ENCODE measurements around the gene SLC16A11. TPM values are rescaled to one million over a fixed set of nuclear protein-coding genes. Genes with fewer than 3 reads are reported as not detected.
A peak's percentile ranks its signal among the peaks of the same experiment; 100 is the strongest.
"Not testable (repeated sequence)": the region's sequence is repeated elsewhere in the genome, so short reads cannot be mapped to it uniquely, and the experiment has no call there.

The SLC16A11 gene, protein sequence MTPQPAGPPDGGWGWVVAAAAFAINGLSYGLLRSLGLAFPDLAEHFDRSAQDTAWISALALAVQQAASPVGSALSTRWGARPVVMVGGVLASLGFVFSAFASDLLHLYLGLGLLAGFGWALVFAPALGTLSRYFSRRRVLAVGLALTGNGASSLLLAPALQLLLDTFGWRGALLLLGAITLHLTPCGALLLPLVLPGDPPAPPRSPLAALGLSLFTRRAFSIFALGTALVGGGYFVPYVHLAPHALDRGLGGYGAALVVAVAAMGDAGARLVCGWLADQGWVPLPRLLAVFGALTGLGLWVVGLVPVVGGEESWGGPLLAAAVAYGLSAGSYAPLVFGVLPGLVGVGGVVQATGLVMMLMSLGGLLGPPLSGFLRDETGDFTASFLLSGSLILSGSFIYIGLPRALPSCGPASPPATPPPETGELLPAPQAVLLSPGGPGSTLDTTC
- 1 to 10 TPM; 1.2 to 1.7 TPM for total RNA-seq

DNA sequence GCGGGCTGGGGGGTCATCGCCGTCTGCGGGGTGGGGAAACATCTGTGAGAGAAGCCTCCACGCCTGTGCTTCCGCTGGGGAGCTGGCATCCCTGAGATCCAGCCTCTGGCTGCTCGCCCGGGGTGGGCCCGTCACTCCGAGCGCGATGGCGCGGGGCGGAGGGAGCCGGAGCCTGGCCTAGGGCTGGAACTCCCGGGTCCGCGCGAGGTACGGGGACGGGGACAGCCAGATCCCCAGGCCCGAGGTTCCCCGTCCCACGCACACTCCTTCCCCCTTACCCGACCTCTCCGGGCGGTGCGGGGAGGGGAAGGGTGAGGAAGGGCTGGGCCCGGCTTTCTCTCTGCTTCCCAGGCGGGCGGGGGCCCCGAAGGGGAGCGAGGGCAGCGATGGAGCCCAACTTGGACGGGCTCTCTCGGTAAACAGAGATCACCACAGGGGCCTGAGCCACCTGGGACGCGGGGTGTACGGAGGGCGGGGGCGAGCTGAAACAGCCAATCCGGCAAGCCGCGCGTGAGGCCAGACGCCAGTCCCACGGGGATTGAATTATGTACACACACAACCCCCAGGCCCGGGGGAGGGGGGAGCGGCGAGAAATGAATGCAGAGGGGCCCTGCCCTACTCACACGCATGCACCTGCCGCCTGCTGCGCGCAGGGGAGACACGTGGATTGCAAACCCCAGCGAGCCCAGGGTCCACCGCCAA is at the start of gene SLC16A11:
TSS of gene SLC16A11 (minus strand) at position 596 of the 702 bp plus-strand sequence. CDS start at position 17, 579 bp downstream.
- Mint-ChIP-seq H3K4me3 (peak within 1 kb of the TSS; percentile 81), H3K27me3 (peaks cover 12% of the 10 kb centered on the region), H3K36me3 (no peaks in the 10 kb centered on the region), H3K4me1 (peaks cover 32% of the 10 kb centered on the region), H3K27ac (peak within 1 kb of the TSS; percentile 73), H3K9me3 (no peaks in the 10 kb centered on the region)
- DNase-seq (peak; percentile 58), ATAC-seq (ENCODE audit: low read depth) (peak; percentile 11)
- POLR2A ChIA-PET = no interaction called here

- POLR2A ChIA-PET; ATAC-seq (ENCODE audit: low read depth); H3K4me1 Mint-ChIP-seq; H3K4me3 Mint-ChIP-seq; H3K36me3 Mint-ChIP-seq; DNase-seq; H3K27ac Mint-ChIP-seq; H3K9me3 Mint-ChIP-seq: not testable (repeated sequence)
- H3K27me3 Mint-ChIP-seq = peaks cover 13% of the 10 kb centered on the region
Measured at GRCh38 chr17:7091311-7092005, 47.6 kb upstream of the SLC16A11 start.

DNA sequence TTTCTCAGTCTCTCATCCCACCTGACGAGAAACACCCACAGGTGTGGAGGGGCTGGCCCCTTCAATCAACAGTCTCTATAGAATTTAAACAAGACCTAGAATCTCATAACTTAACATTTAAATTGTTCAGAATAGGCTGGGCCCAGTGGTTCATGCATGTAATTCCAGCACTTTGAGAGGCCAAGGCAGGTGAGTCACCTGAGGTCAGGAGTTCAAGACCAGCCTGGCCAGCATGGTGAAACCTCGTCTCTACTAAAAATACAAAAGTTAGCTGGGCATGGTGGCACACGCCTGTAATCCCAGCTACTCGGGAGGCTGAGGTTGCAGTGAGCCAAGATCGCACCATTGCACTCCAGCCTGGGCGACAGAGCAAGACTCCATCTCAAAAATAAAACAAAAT is 45.7 kb upstream of the SLC16A11 start:
- H3K4me1 Mint-ChIP-seq; POLR2A ChIA-PET; H3K4me3 Mint-ChIP-seq; H3K9me3 Mint-ChIP-seq; H3K36me3 Mint-ChIP-seq; H3K27ac Mint-ChIP-seq; DNase-seq; ATAC-seq (ENCODE audit: low read depth): not testable (repeated sequence)
- H3K27me3 Mint-ChIP-seq = peaks cover 14% of the 10 kb centered on the region

DNA sequence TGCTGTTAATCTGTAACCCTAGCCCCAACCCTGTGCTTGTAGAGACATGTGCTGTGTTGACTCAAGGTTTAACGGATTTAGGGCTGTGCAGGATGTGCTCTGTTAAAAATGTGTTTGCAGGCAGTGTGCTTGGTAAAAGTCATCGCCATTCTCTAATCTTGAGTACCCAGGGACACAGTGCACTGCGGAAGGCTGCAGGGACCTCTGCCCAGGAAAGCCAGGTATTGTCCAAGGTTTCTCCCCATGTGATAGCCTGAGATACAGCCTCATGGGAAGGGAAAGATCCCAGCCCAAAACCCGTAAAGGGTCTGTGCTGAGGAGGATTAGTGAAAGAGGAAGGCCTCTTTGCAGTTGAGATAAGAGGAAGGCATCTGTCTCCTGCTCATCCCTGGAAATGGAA is 44.5 kb upstream of the SLC16A11 start:
- H3K9me3 Mint-ChIP-seq; POLR2A ChIA-PET; H3K4me1 Mint-ChIP-seq; ATAC-seq (ENCODE audit: low read depth); DNase-seq; H3K36me3 Mint-ChIP-seq; H3K4me3 Mint-ChIP-seq; H3K27ac Mint-ChIP-seq: not testable (repeated sequence)
- peaks cover 26% of the 10 kb centered on the region for H3K27me3 Mint-ChIP-seq

DNA sequence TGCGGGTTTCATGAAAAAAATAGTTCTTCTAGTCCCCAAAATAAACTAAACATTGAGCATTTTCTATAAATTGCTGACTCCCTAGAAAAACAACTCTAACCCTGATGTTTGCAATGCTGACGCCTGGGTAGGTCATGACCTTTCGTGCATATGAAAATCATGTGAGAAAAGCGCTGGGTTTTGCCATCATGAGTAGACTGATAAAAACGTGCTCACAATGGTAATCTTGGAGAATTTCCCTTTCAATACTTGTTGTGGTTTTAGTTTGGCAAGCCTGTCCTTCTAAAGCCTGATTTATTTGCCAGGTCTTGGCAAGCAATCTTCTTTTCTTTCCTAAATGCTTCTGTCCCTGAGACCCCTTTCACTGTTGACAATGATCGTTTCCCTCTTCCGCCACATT is 40.2 kb upstream of the SLC16A11 start:
- H3K9me3 Mint-ChIP-seq = peaks cover 2% of the 10 kb centered on the region
- H3K4me3 Mint-ChIP-seq = no peak overlapping the region
- H3K4me1 Mint-ChIP-seq = peaks cover 13% of the 10 kb centered on the region
- DNase-seq (no peak), ATAC-seq (ENCODE audit: low read depth) (no peak)
- H3K27ac Mint-ChIP-seq = no peak overlapping the region
- H3K36me3 Mint-ChIP-seq = no peaks in the 10 kb centered on the region
- POLR2A ChIA-PET = no interaction called here
- H3K27me3 Mint-ChIP-seq = peaks cover 44% of the 10 kb centered on the region

DNA sequence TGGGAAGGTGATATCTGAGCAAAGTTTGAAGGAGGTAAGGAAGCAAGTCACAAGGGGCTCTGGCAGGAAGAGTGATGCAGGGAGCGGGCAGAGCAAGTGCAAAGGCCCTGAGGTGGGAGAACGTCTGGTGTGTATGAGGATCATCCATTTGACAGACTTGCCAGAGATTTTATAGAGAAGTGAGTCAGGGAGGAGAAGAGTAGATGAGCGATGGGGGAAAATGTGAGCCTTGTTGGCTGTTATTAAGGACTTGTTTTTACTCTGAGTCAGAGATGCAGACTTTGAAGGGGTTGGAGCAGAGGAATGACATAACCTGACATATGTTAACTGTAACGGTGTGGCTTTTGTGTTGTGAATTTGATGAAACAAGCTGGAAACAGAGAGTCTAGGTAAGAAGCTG is 39.7 kb upstream of the SLC16A11 start:
- peaks cover 2% of the 10 kb centered on the region for H3K9me3 Mint-ChIP-seq
- no peak overlapping the region for H3K4me3 Mint-ChIP-seq
- H3K4me1 Mint-ChIP-seq = peaks cover 13% of the 10 kb centered on the region
- DNase-seq = no peak
- H3K27ac Mint-ChIP-seq = no peak overlapping the region
- H3K27me3 Mint-ChIP-seq = peaks cover 44% of the 10 kb centered on the region
- POLR2A ChIA-PET = no interaction called here
- no peaks in the 10 kb centered on the region for H3K36me3 Mint-ChIP-seq
- no peak for ATAC-seq (ENCODE audit: low read depth)

GRCh38 chr17:7081341-7082062 is 37.6 kb upstream of the SLC16A11 start:
- Mint-ChIP-seq H3K4me3 (peak overlapping the region; percentile 23), H3K4me1 (peaks cover 13% of the 10 kb centered on the region), H3K9me3 (peaks cover 2% of the 10 kb centered on the region), H3K27ac (no peak overlapping the region), H3K27me3 (peaks cover 42% of the 10 kb centered on the region), H3K36me3 (no peaks in the 10 kb centered on the region)
- ATAC-seq (ENCODE audit: low read depth) = peak; percentile 92
- peak; percentile 60 for DNase-seq
- POLR2A ChIA-PET = interaction anchor here (0.6 to 0.7 kb wide), 2 partner anchors 9 to 57 kb away, joined by 3 to 4 read pairs; no protein-coding TSS in a partner anchor

DNA sequence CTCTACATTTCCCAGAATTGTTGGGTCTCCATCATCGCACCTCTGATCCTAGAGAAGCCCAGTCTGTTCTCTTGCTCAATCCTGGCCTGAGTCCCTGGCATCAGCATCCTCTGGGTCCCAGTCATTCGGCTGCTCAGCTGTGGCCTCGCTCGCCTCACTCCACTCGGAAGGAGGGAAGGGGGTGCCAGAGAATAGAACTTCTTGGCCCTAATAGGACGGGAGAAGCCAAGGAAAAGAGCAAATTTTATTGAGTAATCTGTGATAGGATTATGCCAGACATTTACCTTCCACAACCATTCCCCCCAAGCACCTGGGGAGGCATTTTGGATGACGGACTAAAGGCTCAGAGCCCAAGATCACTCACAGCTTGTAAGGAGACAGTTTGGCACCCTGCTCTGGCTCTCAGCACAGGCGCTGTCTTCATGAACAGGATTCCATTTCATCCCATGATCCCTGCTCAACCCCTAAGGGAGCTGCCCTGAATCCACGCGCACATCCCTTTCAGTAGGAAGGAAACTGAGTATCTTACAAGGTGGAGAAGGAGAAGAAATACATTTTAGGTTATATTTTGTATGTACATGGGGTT is 36.7 kb upstream of the SLC16A11 start:
- peaks cover 2% of the 10 kb centered on the region for H3K9me3 Mint-ChIP-seq
- no peak overlapping the region for H3K4me3 Mint-ChIP-seq
- ATAC-seq (ENCODE audit: low read depth) = no peak
- no peak overlapping the region for H3K27ac Mint-ChIP-seq
- H3K27me3 Mint-ChIP-seq = peaks cover 40% of the 10 kb centered on the region
- peaks cover 13% of the 10 kb centered on the region for H3K4me1 Mint-ChIP-seq
- POLR2A ChIA-PET = no interaction called here
- H3K36me3 Mint-ChIP-seq = no peaks in the 10 kb centered on the region
- no peak for DNase-seq

GRCh38 chr17:7079581-7080455 is 35.9 kb upstream of the SLC16A11 start, which contains the start of gene CLEC10A:
CLEC10A (minus strand) TSS chr17:7080251; CDS start chr17:7078812, 1,439 bp downstream.
- peaks cover 13% of the 10 kb centered on the region for H3K4me1 Mint-ChIP-seq
- ATAC-seq (ENCODE audit: low read depth) (no peak), DNase-seq (no peak)
- H3K4me3 Mint-ChIP-seq = no peak within 1 kb of the TSS
- H3K9me3 Mint-ChIP-seq = peaks cover 2% of the 10 kb centered on the region
- no peaks in the 10 kb centered on the region for H3K36me3 Mint-ChIP-seq
- H3K27ac Mint-ChIP-seq = no peak within 1 kb of the TSS
- POLR2A ChIA-PET = no interaction called here
- peaks cover 36% of the 10 kb centered on the region for H3K27me3 Mint-ChIP-seq

DNA sequence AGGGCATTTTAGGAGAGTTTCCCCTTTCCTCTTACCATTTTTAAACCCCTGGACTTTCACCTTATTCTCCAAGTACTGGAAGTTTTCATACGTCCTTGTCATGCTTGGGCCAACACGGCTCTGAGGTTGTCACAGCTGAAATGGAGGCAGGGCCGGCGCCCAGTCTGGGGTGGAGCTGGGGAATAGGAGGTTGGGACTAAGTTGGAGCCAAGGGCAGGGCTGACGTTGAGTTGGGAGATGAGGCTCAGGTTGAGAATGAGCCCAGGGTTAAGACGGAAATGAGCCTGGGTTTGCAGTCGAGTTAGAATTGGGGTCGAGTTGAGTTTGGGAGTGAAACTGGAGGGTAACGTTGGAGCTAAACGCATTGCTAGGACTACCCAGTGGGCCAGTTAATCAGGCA is 34.8 kb upstream of the SLC16A11 start:
- H3K27ac Mint-ChIP-seq = no peak overlapping the region
- peaks cover 24% of the 10 kb centered on the region for H3K27me3 Mint-ChIP-seq
- DNase-seq (no peak), ATAC-seq (ENCODE audit: low read depth) (no peak)
- no peaks in the 10 kb centered on the region for H3K36me3 Mint-ChIP-seq
- no peak overlapping the region for H3K4me3 Mint-ChIP-seq
- peaks cover 9% of the 10 kb centered on the region for H3K4me1 Mint-ChIP-seq
- POLR2A ChIA-PET = no interaction called here
- H3K9me3 Mint-ChIP-seq = peaks cover 2% of the 10 kb centered on the region

DNA sequence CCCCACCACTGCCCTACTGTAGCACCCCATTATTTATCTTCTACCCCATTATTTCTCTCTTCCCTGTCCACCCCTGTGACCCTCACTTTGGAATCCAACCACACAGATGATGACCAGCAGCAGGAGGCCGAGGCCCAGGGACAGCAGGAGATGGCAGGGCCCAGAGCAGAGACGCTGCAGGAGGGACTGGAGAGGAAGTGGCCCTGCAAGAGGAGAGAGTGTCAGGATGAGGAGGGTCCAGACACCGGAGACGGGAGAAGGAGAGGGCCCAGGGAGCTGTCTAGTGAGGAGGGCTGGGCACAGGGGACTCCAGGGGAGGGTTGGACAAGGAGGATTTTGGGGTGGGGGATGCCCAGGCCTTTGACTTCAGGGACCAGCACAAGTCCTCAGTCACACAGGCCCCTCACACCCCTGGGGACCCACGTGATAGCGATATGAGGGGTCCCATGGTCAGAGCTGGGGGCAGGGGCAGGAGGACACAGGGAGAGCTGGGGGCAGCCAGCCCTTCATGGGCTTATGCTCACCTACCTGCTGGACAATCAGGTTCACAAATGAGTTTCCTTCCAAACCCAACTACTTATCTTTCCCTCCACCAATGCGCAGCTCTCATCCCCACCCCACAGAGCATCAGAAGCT is 34.1 kb upstream of the SLC16A11 start:
- H3K4me1 Mint-ChIP-seq = peaks cover 9% of the 10 kb centered on the region
- ATAC-seq (ENCODE audit: low read depth) (no peak), DNase-seq (no peak)
- H3K27me3 Mint-ChIP-seq = peaks cover 18% of the 10 kb centered on the region
- no peaks in the 10 kb centered on the region for H3K36me3 Mint-ChIP-seq
- POLR2A ChIA-PET = no interaction called here
- H3K4me3 Mint-ChIP-seq = no peak overlapping the region
- H3K9me3 Mint-ChIP-seq = peaks cover 2% of the 10 kb centered on the region
- no peak overlapping the region for H3K27ac Mint-ChIP-seq

DNA sequence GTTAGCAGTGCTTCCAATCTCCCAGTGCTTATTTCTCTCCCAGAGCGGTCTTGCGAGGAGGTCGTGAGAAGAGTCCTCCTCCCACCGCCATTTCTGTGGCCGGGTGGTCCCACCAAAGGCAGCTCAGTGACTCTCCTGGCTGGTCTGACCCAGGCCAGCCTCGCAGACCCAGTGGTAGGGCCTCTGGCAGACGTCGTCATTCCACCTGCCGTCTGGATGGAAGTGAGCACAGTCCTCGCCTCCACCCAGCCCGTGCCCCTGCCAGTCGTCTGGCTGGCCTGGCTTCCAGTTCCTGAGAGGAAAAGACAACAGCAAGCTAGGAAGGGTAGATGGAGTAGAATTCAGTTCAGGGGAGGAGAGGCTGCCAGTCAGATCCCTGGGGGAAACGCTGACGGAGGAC is 31.0 kb upstream of the SLC16A11 start:
- DNase-seq (no peak), ATAC-seq (ENCODE audit: low read depth) (no peak)
- no peak overlapping the region for H3K27ac Mint-ChIP-seq
- H3K9me3 Mint-ChIP-seq = no peaks in the 10 kb centered on the region
- POLR2A ChIA-PET = no interaction called here
- H3K36me3 Mint-ChIP-seq = no peaks in the 10 kb centered on the region
- no peaks in the 10 kb centered on the region for H3K4me1 Mint-ChIP-seq
- H3K4me3 Mint-ChIP-seq = no peak overlapping the region
- H3K27me3 Mint-ChIP-seq = peaks cover 13% of the 10 kb centered on the region

All from activated naive CD8-positive, alpha-beta T cell treated with anti-CD3 and anti-CD28 coated beads, Interleukin-2, amount 10 ng/mL, durations not matched to agents 7 days and 5 days (primary cell).